ENCODE data around the gene DCC.
"Not testable (repeated sequence)": the region's sequence is repeated elsewhere in the genome, so short reads cannot be mapped to it uniquely, and the experiment has no call there.

GRCh38 chr18:53511725-53512124 lies 1171.7 kb downstream of the DCC start:
- TF ChIP-seq, protein P1, sequence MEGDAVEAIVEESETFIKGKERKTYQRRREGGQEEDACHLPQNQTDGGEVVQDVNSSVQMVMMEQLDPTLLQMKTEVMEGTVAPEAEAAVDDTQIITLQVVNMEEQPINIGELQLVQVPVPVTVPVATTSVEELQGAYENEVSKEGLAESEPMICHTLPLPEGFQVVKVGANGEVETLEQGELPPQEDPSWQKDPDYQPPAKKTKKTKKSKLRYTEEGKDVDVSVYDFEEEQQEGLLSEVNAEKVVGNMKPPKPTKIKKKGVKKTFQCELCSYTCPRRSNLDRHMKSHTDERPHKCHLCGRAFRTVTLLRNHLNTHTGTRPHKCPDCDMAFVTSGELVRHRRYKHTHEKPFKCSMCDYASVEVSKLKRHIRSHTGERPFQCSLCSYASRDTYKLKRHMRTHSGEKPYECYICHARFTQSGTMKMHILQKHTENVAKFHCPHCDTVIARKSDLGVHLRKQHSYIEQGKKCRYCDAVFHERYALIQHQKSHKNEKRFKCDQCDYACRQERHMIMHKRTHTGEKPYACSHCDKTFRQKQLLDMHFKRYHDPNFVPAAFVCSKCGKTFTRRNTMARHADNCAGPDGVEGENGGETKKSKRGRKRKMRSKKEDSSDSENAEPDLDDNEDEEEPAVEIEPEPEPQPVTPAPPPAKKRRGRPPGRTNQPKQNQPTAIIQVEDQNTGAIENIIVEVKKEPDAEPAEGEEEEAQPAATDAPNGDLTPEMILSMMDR (IDR thresholded peaks at IDR 0.05) = not testable (repeated sequence)
- not testable (repeated sequence) for TF ChIP-seq BHLHE40 (IDR thresholded peaks at IDR 0.05; ENCODE audit: low read depth, low read length); TFCP2L1 (CRISPR knock-in tag; IDR thresholded peaks at IDR 0.05); MAX (IDR thresholded peaks at IDR 0.05); RAD21 (conservative IDR thresholded peaks at IDR 0.05 in 1 of 2, IDR thresholded peaks at IDR 0.05 in 1 of 2); CHD2 (IDR thresholded peaks at IDR 0.05; ENCODE audit: low read length, partially characterized antibody); POLR2A (IDR thresholded peaks at IDR 0.05; ENCODE audit: low read length); JUNB (IDR thresholded peaks at IDR 0.05); EP300 (IDR thresholded peaks at IDR 0.05); NFE2L2 (conservative IDR thresholded peaks at IDR 0.05; ENCODE audit: low read length); HOXB13 (CRISPR knock-in tag; IDR thresholded peaks at IDR 0.05; ENCODE audit: low read depth); FOXS1 (CRISPR knock-in tag; IDR thresholded peaks at IDR 0.05); MAFK (IDR thresholded peaks at IDR 0.05; ENCODE audit: partially characterized antibody)

Data from A549 (cell line).